Sciatic nerve (tissue), 2 donors: ENCODE results near the gene RNPEPL1. TPM values are rescaled to one million over a fixed set of nuclear protein-coding genes. Genes with fewer than 3 reads are reported as not detected.

Source experiments
- ATAC-seq: fragments of 200-7000 bp; cut with Tn5 transposase; one replicate; pipeline ENCODE4 v1.9.1; 2020; ENCODE audit warnings: mild to moderate bottlenecking, moderate library complexity
- DNase-seq: peaks from one replicate; pipeline ENCODE4 v3.0.0-alpha.2; 2020; ENCODE audit warnings: low spot score
- intact Hi-C: fragments of 100-400 bp; cut with DNase I; formaldehyde crosslinking; loops from one replicate; pipeline ENCODE4 v1.14.2; 2022
- total RNA-seq: library from RNA; stranded (reverse); fragmentation: NEBNext Ultra II Directional; extraction: Animal tissue kit (Norgen Biotek cat#: 25700); gene quantifications from one replicate; pipeline ENCODE4 v1.2.1, GENCODE V29; 2021
- donor health status: DM: no; HTN: no; CAD: no.
- donor health status: DM: no; HTN: no; CAD: no.

RNPEPL1 gene
- total RNA-seq, 1 donor from 2014 or later = 38.8 TPM

DNA sequence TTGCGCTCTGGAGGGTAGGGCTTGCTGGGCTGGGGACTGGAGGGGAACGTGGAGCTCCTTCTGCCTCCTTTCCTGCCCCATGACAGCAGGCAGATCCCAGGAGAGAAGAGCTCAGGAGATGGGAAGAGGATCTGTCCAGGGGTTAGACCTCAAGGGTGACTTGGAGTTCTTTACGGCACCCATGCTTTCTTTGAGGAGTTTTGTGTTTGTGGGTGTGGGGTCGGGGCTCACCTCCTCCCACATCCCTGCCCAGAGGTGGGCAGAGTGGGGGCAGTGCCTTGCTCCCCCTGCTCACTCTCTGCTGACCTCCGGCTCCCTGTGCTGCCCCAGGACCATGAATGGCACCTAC, 61.3 kb downstream of the RNPEPL1 start:
- intact Hi-C loops = no loop called here
- no peak for DNase-seq

DNA sequence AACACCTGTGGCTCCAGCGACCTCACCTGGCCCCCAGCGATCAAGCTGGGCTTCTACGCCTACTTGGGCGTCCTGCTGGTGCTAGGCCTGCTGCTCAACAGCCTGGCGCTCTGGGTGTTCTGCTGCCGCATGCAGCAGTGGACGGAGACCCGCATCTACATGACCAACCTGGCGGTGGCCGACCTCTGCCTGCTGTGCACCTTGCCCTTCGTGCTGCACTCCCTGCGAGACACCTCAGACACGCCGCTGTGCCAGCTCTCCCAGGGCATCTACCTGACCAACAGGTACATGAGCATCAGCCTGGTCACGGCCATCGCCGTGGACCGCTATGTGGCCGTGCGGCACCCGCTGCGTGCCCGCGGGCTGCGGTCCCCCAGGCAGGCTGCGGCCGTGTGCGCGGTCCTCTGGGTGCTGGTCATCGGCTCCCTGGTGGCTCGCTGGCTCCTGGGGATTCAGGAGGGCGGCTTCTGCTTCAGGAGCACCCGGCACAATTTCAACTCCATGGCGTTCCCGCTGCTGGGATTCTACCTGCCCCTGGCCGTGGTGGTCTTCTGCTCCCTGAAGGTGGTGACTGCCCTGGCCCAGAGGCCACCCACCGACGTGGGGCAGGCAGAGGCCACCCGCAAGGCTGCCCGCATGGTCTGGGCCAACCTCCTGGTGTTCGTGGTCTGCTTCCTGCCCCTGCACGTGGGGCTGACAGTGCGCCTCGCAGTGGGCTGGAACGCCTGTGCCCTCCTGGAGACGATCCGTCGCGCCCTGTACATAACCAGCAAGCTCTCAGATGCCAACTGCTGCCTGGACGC, 61.9 kb downstream of the RNPEPL1 start:
- DNase-seq (peak; percentile 39), ATAC-seq (no peak)
- intact Hi-C loops = no loop called here

More for the DNA sequence above, 61.3 kb downstream of the RNPEPL1 start:
- ATAC-seq = no peak

Other genes starting within 250 kb of the RNPEPL1 start
- gene GPC1, start 132.8 kb upstream of the RNPEPL1 start, total RNA-seq = 85.4 TPM
- gene ANKMY1, start 10.5 kb upstream of the RNPEPL1 start, total RNA-seq = 30.7 TPM
- gene DUSP28, start 8.1 kb upstream of the RNPEPL1 start, total RNA-seq = 4.5 TPM
- gene CAPN10, start 18.2 kb downstream of the RNPEPL1 start, total RNA-seq = 37.2 TPM
- 3.2 TPM for gene GPR35, start 57.0 kb downstream of the RNPEPL1 start, total RNA-seq
- not detected for gene AQP12B, start 114.4 kb downstream of the RNPEPL1 start, total RNA-seq
- gene AQP12A, start 123.4 kb downstream of the RNPEPL1 start, total RNA-seq = not detected